ENCODE data around the gene DSTN.

GRCh38 chr20:17566345-17566744 is 3.5 kb upstream of the DSTN start:
- no peak for TF ChIP-seq BCLAF1 (IDR thresholded peaks at IDR 0.05; ENCODE audit: borderline replicate concordance in 1 of 2, control insufficient read depth in 1 of 2, low read depth in 2 of 2, low read length in 1 of 2)
- no peak for TF ChIP-seq JUND (IDR thresholded peaks at IDR 0.05; ENCODE audit: borderline replicate concordance, low read depth, low read length)
- TF ChIP-seq JUND (tag; IDR thresholded peaks at IDR 0.05; ENCODE audit: borderline replicate concordance, low read depth, low read length), result no peak
- TF ChIP-seq CTCF (IDR thresholded peaks at IDR 0.05 in 2 of 3, conservative IDR thresholded peaks at IDR 0.05 in 1 of 3; ENCODE audit: insufficient read depth in 2 of 3, low read depth in 1 of 3, low read length in 3 of 3), result no peak
- TF ChIP-seq ZBTB43 (CRISPR knock-in tag; IDR thresholded peaks at IDR 0.05), result no peak
- no peak for TF ChIP-seq FOSL1 (tag; conservative IDR thresholded peaks at IDR 0.05)
- no peak for TF ChIP-seq SIN3A (IDR thresholded peaks at IDR 0.05; ENCODE audit: borderline replicate concordance in 2 of 2, control insufficient read depth in 1 of 2, low read depth in 2 of 2, low read length in 2 of 2)
- no peak for TF ChIP-seq ZNF274 (IDR thresholded peaks at IDR 0.05; ENCODE audit: borderline replicate concordance, low read depth, low read length)
- no peak for TF ChIP-seq PHF20 (IDR thresholded peaks at IDR 0.05; ENCODE audit: partially characterized antibody)
- TF ChIP-seq PHB2 (IDR thresholded peaks at IDR 0.05; ENCODE audit: low read depth), result no peak
- no peak for TF ChIP-seq ILF3 (IDR thresholded peaks at IDR 0.05; ENCODE audit: borderline replicate concordance)
- TF ChIP-seq MYC (IDR thresholded peaks at IDR 0.05; ENCODE audit: low read depth, low read length), result no peak
- no peak for TF ChIP-seq MYC (CRISPR knock-in tag; IDR thresholded peaks at IDR 0.05; ENCODE audit: borderline replicate concordance, low read depth)
- no peak for TF ChIP-seq TSHZ1 (CRISPR knock-in tag; IDR thresholded peaks at IDR 0.05)
- TF ChIP-seq ZNF239 (CRISPR knock-in tag; IDR thresholded peaks at IDR 0.05), result no peak
- no peak for TF ChIP-seq CHD1 (IDR thresholded peaks at IDR 0.05; ENCODE audit: low read length)
